Esophagus squamous epithelium (tissue), 5 donors: ENCODE results near the gene CELF2. TPM values are rescaled to one million over a fixed set of nuclear protein-coding genes. Genes with fewer than 3 reads are reported as not detected.

ENCODE experiments used
- DNase-seq: peaks from one replicate; lab custom pipeline; 2025; lab: John Stamatoyannopoulos, UW
- H3K27ac ChIP-seq, 4 donors: fragments of 200-600 bp; sonication (generic); one replicate each; pipeline ENCODE4 v1.5.1; 2016 to 2019; ENCODE audit warnings: mild to moderate bottlenecking in 1 of 4
- H3K27me3 ChIP-seq, 4 donors: fragments of 200-600 bp; sonication (generic); 1 replicate in 3 of 4; 2 replicates in 1 of 4; pipeline versions ENCODE4 v1.5.1 to v1.6.0; 2017 to 2021; ENCODE audit warnings: antibody characterized with exemption in 1 of 4
- H3K36me3 ChIP-seq, 3 donors: fragments of 200-600 bp; sonication (generic); one replicate each; pipeline ENCODE4 v1.5.1; 2016 to 2019
- H3K4me1 ChIP-seq, 3 donors: fragments of 200-600 bp; sonication (generic); one replicate each; pipeline ENCODE4 v1.5.1; 2017 to 2019
- H3K4me3 ChIP-seq, 4 donors: fragments of 200-600 bp; sonication (generic); 1 replicate in 3 of 4; 2 replicates in 1 of 4; pipeline ENCODE4 v1.5.1; 2016 to 2019; ENCODE audit warnings: mild to moderate bottlenecking in 2 of 4, moderate library complexity in 1 of 4
- H3K9me3 ChIP-seq, 3 donors: fragments of 200-600 bp; sonication (generic); one replicate each; pipeline ENCODE4 v1.5.1; 2016 to 2019
- POLR2A ChIP-seq, 4 donors: fragments of 450-650 bp; IDR thresholded peaks; one replicate each; pipeline ENCODE4 v1.6.1; 2017; ENCODE audit warnings: antibody characterized with exemption in 4 of 4, mild to moderate bottlenecking in 4 of 4, moderate library complexity in 3 of 4
- WGBS, 2 donors: methylation state at CpG; one replicate each; pipeline ENCODE4 v1.1.5; 2018; 5-methylcytosine and 5-hydroxymethylcytosine counted together
- intact Hi-C: fragments of 100-400 bp; cut with DNase I; formaldehyde crosslinking; loops from one replicate; pipeline ENCODE4 v1.15.0; 2022
- total RNA-seq, 4 donors: library from RNA; depleted of rRNA; stranded (reverse); fragments of >200 nt; gene quantifications; one replicate each; pipeline ENCODE4 v1.1.0, GENCODE V29; 2016
- TF ChIP-seq, protein P1 (sequence below), 6 experiments: fragments of 450-650 bp in 4 of 6; fragments of 200-600 bp in 2 of 6; sonication (generic) in 2 of 6; IDR thresholded peaks; one replicate each; pipeline ENCODE4 v1.5.1; 2016 to 2019; ENCODE audit warnings: antibody characterized with exemption in 6 of 6, mild to moderate bottlenecking in 4 of 6, moderate library complexity in 4 of 6
- donor health status: DM: yes; HTN: yes; CAD: no.

CELF2 gene
- total RNA-seq, 4 donors from 2014 or later, result 4.2 to 62.4 (median 13.5) TPM

- Histone ChIP-seq H3K27me3 (no peaks in the 10 kb centered on the region), H3K27ac (no peak overlapping the region), H3K36me3 (peaks cover 0 to 70% (median 5%) of the 10 kb centered on the region in 3 donors), H3K4me3 (no peak overlapping the region), H3K4me1 (no peaks in the 10 kb centered on the region), H3K9me3 (no peaks in the 10 kb centered on the region)
- DNase-seq, result no peak
- intact Hi-C loops, result no loop called here
- WGBS, 2 donors, result 88% methylated on average over 7 of the region's 7 CpGs
- no peak for TF ChIP-seq POLR2A (IDR thresholded peaks at IDR 0.05)
- TF ChIP-seq, protein P1, sequence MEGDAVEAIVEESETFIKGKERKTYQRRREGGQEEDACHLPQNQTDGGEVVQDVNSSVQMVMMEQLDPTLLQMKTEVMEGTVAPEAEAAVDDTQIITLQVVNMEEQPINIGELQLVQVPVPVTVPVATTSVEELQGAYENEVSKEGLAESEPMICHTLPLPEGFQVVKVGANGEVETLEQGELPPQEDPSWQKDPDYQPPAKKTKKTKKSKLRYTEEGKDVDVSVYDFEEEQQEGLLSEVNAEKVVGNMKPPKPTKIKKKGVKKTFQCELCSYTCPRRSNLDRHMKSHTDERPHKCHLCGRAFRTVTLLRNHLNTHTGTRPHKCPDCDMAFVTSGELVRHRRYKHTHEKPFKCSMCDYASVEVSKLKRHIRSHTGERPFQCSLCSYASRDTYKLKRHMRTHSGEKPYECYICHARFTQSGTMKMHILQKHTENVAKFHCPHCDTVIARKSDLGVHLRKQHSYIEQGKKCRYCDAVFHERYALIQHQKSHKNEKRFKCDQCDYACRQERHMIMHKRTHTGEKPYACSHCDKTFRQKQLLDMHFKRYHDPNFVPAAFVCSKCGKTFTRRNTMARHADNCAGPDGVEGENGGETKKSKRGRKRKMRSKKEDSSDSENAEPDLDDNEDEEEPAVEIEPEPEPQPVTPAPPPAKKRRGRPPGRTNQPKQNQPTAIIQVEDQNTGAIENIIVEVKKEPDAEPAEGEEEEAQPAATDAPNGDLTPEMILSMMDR (IDR thresholded peaks at IDR 0.05), result no peak
Measured at GRCh38 chr10:11279314-11279713, 261.6 kb downstream of the CELF2 start.

DNA sequence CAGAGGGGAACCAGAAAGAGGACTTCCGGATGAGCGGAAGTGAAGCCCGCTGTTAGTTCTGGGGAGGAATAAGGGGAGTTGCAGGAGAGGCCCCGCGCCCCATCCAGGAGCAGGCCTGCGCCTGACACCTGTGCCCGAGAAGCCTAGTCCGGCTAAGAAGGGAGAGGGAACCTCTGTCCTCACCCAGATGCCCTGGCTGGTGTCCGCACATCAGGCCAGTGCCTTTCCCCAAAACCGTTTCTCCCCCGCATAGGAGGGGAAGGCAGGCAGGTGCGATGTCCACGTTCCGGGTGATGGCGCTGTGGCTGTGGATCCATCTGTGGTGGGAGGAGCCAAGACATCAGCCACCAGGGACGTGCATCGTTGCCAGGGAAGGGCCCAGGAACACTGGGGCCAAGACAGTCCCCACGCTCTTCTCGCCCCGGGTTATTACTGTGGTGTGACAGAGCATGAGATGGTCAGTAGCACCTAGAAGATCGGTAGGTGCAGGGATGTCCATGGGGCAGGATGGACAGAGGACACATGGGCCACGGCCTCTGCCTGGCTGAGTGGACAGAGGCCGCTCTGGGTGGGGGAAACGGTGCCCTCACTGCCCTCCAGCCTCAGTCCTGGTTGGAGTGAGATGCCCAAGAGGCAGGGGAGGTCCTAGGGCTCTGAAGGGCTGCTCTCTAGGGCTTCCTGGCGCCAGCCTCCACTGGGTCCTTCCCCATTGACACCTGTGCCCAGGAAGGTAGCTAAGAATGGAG lies 262.7 kb downstream of the CELF2 start:
- TF ChIP-seq, protein P1 (IDR thresholded peaks at IDR 0.05), result no peak
- no peak for TF ChIP-seq POLR2A (IDR thresholded peaks at IDR 0.05)
- Histone ChIP-seq H3K4me3 (no peak overlapping the region), H3K36me3 (peaks cover 0 to 61% (median 5%) of the 10 kb centered on the region in 3 donors), H3K27ac (no peak overlapping the region), H3K27me3 (no peaks in the 10 kb centered on the region), H3K4me1 (no peaks in the 10 kb centered on the region), H3K9me3 (no peaks in the 10 kb centered on the region)
- intact Hi-C loops, result no loop called here
- 88 to 98% methylated on average over 8 to 15 of the region's 25 CpGs for WGBS, 2 donors
- DNase-seq, result no peak

DNA sequence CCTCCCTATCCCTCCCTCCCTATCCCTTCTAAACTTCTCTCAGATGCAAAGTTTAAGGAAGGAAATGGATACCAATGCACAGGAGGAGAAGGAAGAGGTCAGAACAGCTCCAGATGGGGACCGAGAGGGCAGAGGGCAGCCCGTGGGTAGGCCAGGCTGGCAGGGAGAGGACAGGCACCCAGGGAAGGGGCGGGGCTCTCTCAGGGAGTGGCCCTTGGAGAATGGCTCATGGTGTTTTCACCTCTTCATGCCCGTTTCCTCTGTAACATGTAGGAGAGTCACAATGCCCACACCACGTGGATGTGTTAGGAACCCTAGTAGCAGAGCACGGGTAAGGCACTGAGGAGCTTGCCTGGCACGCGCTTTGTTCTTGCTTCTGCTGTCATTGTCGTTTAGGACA lies 264.5 kb downstream of the CELF2 start:
- DNase-seq, result no peak
- TF ChIP-seq, protein P1 (IDR thresholded peaks at IDR 0.05), result no peak
- TF ChIP-seq POLR2A (IDR thresholded peaks at IDR 0.05), result no peak
- WGBS, 2 donors, result 71 to 77% methylated on average over 9 of the region's 9 CpGs
- Histone ChIP-seq H3K27ac (no peak overlapping the region), H3K36me3 (peaks cover 0 to 45% (median 5%) of the 10 kb centered on the region in 3 donors), H3K4me3 (no peak overlapping the region), H3K9me3 (no peaks in the 10 kb centered on the region), H3K4me1 (no peaks in the 10 kb centered on the region), H3K27me3 (no peaks in the 10 kb centered on the region)
- intact Hi-C loops, result no loop called here

- peaks cover 0 to 45% (median 5%) of the 10 kb centered on the region in 3 donors for H3K36me3 ChIP-seq
- WGBS, 2 donors, result 84% methylated on average over 7 of the region's 8 CpGs; no CpG with 5 or more reads in 1 of the 2 donors
Measured at GRCh38 chr10:11282661-11283060, 265.0 kb downstream of the CELF2 start.

More at GRCh38 chr10:11282661-11283060, 265.0 kb downstream of the CELF2 start:
- Histone ChIP-seq H3K9me3 (no peaks in the 10 kb centered on the region), H3K27ac (no peak overlapping the region), H3K27me3 (no peaks in the 10 kb centered on the region), H3K4me1 (no peaks in the 10 kb centered on the region), H3K4me3 (no peak overlapping the region)
- TF ChIP-seq, protein P1 (IDR thresholded peaks at IDR 0.05), result no peak
- no peak for TF ChIP-seq POLR2A (IDR thresholded peaks at IDR 0.05)
- DNase-seq, result no peak
- intact Hi-C loops, result no loop called here
